NOMO-1 (cell line): ENCODE results near the gene AKAP7.
A peak's percentile ranks its signal among the peaks of the same experiment; 100 is the strongest.

Source experiments
- DNase-seq, 2 experiments: peaks; one replicate each; lab custom pipeline; 2025; ENCODE audit not compliant: unreplicated experiment in 2 of 2; lab: John Stamatoyannopoulos, UW

The AKAP7 gene

DNA sequence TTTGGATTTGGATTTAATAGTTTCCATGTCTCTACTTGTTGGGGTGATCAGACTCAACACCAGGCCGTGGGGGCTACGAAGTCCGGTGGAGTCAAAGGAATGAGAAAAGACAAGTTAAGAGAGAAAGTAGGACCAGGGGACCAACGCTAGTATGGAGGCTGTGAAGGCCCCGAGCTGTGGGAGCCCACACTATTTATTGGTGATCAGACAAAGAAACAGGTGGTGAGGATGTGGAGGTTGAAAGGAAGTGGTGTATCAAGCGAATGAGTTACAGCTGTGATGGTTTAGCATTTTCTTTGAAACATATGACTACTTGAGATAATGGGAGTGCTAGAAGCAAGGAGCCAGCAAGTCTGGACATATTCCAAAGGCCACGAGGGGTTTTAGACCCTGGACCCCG lies 62.4 kb downstream of the AKAP7 start:
- no peak for DNase-seq

DNA sequence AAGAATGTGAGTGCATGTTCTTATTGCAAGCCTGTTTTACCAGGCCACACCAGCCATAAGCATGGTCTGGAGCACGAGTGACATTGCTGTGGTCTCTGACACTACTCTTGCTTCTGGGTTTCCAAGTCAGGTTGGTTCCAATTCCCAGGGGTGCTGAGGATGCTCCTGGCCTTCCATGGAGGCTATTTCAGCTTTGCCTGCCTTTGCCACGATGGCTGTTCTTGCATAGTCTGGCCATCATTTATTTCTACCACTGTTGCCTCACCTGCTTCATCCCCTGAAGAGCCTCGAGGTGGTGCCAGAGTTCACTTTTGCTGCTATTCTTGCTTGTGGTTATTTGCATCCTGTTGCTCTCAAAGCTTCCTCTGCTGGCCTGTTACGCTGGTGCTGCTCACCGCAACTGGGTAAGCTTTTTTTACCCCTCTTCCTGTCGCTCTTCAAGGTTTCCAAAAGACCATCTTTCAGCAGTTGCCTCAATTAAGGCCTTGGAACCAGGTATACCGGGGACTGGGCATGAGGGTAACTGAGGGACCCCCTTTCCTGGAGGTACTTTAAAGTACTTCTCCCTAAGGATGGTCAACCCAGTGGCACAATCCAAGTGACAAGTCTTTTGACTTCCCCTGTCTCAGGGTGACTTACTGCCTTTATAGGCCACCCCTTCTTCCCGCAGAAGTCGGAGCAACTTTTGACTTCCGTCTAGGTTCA lies 64.5 kb downstream of the AKAP7 start:
- peak; percentile 87 to 90 for DNase-seq

DNA sequence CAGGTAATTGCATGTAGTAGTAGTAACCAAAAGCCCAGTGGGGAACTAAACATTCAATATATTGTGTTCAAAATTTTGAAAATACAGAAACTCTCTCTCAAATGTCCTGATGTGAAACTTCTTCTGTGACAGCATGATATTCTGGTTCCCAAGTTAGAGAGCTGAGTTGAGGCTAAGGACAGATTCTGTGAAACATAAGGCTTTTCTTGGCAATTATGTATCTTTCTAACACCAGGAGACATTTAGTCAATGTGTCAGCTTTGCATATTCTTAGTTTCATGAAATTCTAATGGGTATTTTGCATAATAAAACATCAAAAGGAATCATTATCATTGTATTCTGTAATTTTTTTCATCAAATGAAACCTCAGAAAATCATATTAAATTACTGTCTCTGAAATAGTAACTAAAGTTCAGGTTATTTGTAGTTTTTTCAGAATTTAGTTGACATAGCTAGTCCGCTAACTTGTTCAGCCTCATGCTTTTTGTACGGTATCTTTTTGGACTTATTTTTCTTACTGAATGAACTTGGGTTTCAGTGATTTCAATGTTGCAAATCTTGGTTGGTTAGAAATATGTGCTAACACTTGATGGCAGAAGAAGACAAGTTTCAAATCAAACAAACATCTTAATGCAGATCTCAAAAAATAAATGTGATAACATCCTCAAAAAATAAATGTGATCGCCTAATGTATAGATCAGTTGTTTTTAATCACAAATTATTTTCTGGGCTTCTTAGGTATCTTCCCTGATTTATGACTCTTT lies 70.4 kb downstream of the AKAP7 start:
- DNase-seq = no peak

DNA sequence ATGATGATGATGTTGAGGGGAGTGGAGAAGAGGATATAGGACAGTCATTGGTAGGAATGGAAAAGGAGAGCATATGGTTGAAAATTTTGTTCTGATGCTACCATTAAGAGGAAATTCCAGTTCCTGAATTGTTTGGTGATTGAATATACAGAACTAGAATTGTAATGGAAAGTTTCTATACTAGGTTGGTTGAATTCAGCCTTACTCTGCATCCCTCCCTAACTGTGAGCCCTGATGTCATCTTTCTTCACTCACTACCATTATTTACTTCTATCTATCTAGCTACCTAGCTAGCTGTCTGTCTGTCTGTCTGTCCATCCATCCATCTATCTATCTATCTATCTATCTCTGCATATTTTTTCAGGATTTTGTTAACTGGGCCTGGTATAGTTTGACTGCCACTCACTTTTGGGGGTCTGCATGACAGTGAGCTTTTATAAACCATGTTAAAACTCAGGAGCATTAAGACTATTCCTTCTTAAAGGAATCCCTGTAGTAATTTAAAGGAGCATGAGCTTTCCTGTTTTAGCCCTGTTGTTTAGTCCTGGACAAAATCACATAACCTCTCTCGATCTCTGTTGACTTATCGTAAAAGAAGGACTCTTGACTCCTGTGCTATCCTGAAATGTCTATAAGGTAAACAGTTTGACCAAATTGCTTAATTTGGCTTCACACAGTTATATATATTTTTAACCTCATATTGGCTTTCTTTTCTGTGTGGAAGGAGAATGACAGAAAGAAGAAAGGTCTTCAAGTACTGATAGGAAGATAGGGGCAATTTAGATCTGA lies 71.4 kb downstream of the AKAP7 start:
- DNase-seq = no peak

DNA sequence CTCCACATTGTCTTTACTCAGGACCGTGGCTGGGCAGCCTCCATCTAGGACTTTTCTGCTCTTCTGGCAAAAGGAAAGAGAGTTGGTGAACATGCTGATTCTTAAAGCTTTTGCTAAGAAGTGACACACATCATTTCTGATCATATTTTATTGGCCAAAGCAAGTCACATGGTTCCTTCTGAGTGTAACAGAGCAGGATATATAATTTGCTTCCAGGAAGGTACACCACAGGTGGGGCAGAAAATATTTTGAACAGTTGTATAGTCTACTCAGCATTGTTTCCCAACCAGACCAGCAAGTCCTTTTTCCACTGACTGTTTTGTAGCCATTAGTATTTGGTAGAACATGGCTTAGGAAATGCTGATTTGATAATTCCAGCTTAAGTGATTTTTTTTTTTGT lies 73.5 kb downstream of the AKAP7 start:
- DNase-seq = no peak

DNA sequence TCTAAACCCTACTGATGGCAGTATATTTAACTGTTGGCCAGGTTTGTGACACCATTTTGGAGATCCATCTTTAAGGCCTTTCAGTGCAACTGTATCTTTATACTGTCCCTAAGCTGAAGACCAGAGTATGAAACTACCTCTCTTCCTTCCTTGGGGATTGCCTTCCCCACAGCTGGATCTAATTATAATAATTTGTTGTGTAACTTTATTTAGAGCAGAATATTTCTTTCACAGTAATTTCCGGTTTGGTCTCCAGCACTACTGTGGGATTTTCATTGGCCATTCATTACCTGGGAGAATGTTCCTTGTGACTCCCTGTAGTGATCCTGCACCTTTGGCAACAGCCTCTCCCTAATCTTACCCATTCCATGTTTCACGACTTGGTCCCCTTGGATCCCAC lies 75.2 kb downstream of the AKAP7 start:
- DNase-seq = no peak

DNA sequence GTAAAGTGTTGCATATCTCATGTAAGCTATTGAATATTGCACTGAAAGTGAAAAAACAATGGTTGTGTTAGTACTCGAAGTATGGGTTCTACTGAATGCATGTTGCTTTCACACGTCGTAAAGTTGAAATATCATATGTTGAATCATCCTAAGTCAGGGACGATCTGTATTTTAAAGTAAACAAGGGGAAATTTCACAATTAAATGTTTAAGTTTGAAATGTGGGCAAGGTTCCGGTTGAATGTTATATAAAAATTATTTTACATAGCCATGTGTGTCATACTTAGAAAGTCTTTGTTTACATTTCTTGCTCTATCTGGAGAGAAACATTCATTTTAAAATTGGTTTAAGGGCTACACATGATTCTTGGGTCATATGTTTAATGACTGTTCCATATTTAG lies 76.8 kb downstream of the AKAP7 start:
- DNase-seq = no peak

DNA sequence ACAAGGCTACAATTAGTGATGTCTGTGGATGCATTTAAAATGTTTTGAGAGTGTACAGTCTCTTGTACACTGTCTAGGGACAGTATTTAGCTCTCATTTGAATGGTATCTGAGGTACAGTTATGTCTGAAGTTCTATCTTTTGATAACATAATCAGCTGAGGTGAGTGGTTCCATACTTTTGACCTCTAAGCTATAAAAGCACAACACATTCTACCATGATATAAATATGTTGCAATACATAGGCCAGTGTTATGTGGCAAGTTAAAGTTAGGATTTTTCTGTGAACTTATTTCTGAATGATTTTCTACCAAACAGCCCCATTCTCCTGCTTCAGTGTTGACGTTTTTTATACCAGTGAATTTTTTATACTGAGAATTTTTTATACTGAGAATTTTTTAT lies 77.6 kb downstream of the AKAP7 start:
- DNase-seq = no peak

DNA sequence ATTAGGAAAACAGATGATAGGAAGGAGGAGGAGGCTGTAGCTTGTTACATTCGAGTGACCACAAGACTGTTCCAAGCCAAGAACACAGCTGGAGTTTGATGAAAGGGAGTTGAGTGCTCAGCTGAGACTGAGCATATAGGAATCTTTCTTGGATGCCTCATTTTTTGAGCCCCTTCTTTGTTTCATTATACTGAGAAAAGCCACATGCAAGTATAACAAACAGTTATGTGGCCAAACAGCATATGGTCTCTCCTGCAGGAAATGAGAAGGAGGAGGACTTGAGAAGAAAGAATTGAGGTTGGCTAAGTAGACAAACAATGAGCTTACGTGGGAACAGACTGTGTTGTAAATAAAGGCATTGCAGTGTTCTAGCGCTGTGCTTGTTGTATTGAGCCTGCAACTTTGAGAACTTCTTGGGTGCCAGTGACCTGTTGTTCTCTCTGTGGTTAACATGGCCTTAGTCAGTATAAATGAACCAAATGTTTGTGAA lies 78.3 kb downstream of the AKAP7 start:
- DNase-seq = no peak

DNA sequence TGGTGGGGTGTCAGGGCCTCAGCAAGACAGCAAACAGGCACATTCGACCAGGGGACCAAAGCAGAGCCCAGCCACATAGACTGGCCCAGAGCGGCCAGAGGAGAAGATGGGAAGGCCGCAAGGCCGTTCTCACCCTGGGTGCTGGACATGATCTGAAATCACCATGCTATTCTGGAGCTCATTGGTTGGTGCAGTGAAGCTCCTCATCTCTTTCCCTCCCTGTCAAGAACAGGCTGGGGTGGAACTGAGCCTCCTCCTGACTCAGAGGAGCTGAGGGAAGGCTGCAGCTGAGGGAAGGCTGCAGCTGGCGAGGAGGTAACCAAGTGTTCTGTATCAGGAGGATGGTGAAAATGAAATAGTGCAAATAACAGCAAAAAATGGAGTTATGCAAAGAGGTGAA lies 80.0 kb downstream of the AKAP7 start:
- DNase-seq = no peak

DNA sequence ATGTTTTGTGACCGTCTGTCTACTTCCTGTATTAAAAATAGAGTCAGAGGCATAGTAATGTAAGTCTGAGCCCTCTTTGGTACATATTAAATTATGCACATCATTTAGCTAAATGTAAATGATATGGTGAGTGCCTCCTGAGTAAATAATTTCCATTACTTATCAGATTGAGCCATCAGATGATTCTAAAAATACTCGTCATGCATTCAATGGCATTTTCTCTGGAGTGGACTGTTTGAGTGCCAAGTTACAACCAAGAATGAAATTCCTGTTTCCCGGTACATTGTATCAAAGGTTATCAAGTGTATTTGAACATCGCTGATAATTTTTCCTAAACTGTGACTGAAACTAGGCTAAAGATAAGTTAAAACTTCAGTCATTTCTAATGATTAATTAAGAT lies 81.0 kb downstream of the AKAP7 start:
- DNase-seq = no peak

DNA sequence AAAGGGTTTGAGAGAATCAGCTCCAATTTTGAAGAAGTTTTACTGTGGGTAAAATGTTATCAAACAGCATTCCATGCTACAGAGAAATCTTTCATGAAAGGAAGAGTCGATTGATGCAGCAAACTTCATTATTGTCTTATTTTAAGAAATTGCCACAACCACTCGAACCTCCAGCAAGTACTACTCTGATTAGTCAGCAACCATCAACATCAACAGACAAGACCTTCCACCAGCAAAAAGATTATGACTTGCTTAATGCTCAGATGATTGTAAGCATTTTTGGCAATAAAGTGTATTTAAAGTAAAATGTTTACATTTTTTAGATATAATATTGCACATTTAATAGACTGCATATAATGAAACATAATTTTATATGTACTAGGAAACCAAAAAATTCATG lies 87.5 kb downstream of the AKAP7 start:
- no peak for DNase-seq

DNA sequence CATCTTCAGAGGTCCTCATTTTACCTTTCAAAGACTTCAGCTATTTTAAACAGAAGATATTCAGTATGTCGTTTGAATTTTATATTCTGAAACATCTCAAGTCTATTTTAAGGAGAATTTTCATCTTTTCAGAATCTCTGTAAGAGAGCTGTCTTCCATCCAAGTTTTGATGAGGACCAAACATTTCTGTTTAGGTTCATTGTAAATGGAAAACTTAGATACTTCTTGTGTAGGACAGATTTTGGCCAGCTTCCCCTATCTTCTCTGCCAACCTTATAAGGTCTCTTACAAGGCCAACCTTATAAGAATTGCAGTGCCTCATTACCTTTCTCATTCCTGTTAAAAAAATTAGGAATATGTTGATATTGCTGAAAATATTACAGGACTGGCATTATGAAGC lies 88.1 kb downstream of the AKAP7 start:
- DNase-seq = no peak

DNA sequence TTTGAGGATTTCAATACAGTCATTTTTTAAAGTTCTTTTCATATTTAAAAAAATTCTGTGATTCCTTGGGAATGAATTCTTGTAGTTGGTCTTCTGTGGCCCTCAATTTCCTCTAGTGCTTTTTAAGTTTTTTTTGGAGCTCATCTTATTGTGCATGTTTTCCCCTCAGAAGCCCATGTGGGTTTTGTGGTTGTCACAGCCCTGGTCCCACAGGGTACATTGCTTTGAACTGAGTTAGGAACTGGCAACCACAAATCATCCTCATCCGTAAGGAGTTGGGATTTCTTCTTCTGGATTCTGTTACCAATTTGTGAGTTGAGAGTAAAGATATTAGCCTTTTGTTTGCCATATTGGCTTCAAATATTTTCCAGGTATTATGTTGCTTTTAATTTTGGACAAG lies 89.9 kb downstream of the AKAP7 start:
- no peak for DNase-seq

DNA sequence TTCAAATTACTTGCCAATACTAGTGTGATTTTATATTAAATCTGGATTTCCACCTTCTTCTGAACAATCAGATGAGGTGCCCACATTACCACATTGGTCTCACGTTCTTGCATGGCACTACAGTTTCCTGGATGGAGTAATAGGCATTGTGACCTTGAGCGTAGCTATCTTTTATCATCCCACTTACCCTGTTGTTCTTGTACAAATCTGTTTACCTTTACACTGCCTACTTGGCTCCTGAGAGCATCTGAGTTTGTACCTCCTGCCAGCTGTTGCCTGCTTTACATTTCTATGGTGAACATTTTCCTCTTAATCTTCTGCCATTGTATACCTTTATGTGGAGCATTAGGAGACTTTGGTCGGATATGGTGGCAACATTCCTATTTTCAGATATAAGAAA lies 90.7 kb downstream of the AKAP7 start:
- DNase-seq = no peak

DNA sequence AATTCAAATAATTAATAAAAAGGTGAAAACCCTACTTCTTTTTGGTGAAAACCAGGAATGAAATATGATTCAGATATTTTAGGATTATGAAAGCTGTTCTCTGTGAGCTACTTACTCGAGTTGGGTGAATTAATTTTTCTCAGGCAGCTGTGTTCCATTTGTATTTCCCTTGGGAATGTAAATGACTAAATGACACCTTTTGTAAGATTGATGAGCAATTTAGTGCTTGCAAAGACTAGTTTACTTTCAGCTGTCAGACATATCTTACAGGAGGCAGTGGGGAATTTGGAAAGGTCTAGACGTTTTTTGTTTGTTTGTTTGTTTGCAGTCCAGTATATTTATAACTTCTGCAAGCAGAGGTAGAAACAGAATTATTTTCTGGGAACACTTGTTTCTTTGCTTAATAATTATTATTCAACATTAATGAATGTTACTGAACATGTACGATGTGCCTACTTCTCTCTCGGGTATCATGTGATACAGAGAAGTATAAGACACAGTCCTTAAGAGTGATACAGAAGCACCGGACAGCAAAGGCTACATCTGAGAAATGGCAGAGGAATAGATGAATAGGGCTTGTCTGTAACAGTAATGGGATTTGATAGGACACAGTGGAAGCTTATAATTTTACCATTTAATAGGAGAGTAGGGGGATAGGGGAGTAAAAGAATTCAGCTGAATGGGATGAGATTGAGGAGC lies 91.3 kb downstream of the AKAP7 start:
- DNase-seq = no peak

DNA sequence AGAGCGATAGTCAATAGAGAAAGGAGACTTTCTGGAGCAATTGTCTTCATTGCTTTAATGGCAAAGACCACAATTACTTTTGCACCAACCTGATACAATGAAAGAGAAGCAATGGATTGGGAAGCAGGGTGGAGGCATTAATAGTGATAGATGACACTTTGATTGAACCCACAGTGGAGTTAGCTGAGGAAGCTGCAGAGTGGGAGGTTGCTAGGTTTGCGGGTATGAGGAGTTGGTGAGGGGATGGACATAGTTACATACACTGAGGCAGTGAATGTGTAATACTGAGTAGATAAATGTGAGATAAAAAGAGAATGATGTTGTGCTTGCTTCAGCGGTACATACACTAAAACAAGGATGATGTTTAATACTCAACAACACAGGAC lies 91.9 kb downstream of the AKAP7 start:
- DNase-seq = no peak

DNA sequence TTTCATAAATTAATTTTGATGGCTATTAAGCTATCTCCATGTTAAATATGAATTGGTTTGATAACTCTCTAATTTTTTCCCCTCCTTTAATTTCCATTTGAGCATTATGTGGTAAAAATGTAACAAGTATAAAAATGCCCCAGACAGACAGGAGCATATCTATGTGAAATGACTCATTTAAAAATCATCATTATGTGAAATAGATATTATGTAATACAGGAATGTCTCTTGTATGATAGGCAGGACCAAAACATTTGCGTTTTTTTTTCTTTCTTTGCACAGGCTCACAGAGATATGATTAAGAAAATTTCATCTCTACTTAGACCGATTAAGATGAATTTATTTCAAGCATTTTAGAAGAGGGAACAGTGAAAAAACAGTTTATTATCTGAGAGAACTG lies 95.8 kb downstream of the AKAP7 start:
- no peak for DNase-seq

DNA sequence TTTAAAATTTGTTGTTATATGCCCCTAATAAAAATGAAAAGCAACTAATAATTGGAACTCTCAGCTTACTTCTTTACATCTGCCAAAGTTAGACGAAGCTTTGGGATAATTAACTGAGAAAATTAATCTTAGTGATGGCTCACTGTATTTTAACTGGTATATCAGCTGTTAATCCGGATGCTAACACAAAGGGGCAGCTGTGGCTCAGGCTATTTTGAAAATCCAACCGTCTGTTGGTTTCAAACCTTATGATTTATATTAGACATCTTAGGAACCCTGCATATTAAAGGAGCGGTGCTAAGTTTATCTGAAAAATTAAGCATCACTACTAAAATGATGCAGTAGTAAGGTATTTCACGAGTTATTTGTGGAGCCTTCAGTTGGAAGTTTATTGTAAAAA lies 96.6 kb downstream of the AKAP7 start:
- no peak for DNase-seq

DNA sequence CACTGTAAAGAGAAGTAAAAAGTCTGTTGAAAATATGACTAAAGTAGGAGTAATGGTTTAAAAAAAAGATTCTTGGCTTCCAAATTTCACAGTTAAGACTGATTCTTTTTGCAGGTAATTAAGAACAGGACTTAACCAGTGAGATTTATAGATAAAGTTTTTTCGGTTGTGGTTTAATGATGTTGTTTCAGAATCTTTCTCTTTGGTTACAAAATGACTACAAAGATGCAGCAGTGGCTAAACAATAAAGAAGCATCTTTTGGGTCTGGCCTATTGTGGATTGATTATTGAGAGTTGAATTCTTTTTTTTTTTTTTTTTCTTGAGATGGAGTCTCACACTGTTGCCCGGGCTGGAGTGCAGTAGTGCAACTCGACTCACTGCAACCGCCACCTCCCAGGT lies 109.7 kb downstream of the AKAP7 start:
- no peak for DNase-seq

DNA sequence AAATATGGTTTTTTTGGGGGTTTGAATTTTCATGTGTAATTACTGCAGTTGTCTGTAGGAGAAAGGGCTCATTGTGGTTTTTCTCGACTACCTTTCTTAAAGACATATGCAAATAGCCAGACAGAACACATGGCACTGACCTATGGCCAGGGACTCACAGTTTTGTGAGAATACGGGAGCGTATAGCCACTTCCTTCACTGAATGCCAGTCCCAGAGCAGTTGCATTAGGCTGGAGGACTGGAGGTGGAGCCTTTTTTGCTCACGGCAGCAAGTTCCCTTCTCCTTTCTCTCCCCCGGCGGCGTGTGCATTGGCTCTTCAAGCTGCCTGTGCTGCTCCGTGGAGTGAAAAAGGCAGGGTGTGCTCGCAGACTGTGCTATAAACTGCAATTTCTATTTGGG lies 114.9 kb downstream of the AKAP7 start:
- DNase-seq = peak; percentile 83
